Stimulated activated CD4-positive, alpha-beta T cell treated with anti-CD3 and anti-CD28 coated beads, Interleukin-1b, Interleukin-23, amount 100 ng/mL, for 48 hours (primary cell): Measurements from ENCODE around the gene PDE3A.
A peak's percentile ranks its signal among the peaks of the same experiment; 100 is the strongest.
"Not testable (repeated sequence)": the region's sequence is repeated elsewhere in the genome, so short reads cannot be mapped to it uniquely, and the experiment has no call there.

Experiments
- DNase-seq: peaks from one replicate; pipeline ENCODE4 v3.0.0-alpha.2; 2020

PDE3A gene

GRCh38 chr12:20368114-20368650, at the start of gene PDE3A:
PDE3A (plus strand) TSS chr12:20368537; CDS start chr12:20369285, 748 bp downstream.
- no peak for DNase-seq

GRCh38 chr12:20319366-20319765, 49.0 kb upstream of the PDE3A start:
- DNase-seq, result no peak

- no peak for DNase-seq
Measured at GRCh38 chr12:20320552-20320951, 47.8 kb upstream of the PDE3A start.

GRCh38 chr12:20330826-20331505, 37.4 kb upstream of the PDE3A start:
- DNase-seq, result not testable (repeated sequence)

- no peak for DNase-seq
Measured at GRCh38 chr12:20339060-20339459, 29.3 kb upstream of the PDE3A start.

GRCh38 chr12:20342111-20342510, 26.2 kb upstream of the PDE3A start:
- no peak for DNase-seq

GRCh38 chr12:20345866-20346265, 22.5 kb upstream of the PDE3A start:
- DNase-seq, result no peak

GRCh38 chr12:20350026-20350425, 18.3 kb upstream of the PDE3A start:
- DNase-seq, result no peak

- no peak for DNase-seq
Measured at GRCh38 chr12:20350495-20350894, 17.8 kb upstream of the PDE3A start.

GRCh38 chr12:20351406-20351805, 16.9 kb upstream of the PDE3A start:
- no peak for DNase-seq

- DNase-seq, result no peak
Measured at GRCh38 chr12:20356048-20356447, 12.3 kb upstream of the PDE3A start.

- no peak for DNase-seq
Measured at GRCh38 chr12:20360407-20360806, 7.9 kb upstream of the PDE3A start.

GRCh38 chr12:20361416-20361815, 6.9 kb upstream of the PDE3A start:
- DNase-seq, result no peak

GRCh38 chr12:20364501-20364900, 3.8 kb upstream of the PDE3A start:
- no peak for DNase-seq

- no peak for DNase-seq
Measured at GRCh38 chr12:20366776-20367409, 1.4 kb upstream of the PDE3A start.

GRCh38 chr12:20367583-20368113, 689 bp upstream of the PDE3A start:
- DNase-seq, result no peak

GRCh38 chr12:20368651-20369304, 441 bp downstream of the PDE3A start:
- no peak for DNase-seq

GRCh38 chr12:20369305-20370013, 1.1 kb downstream of the PDE3A start:
- DNase-seq, result peak; percentile 1

- no peak for DNase-seq
Measured at GRCh38 chr12:20370014-20370386, 1.7 kb downstream of the PDE3A start.

GRCh38 chr12:20370866-20371519, 2.7 kb downstream of the PDE3A start:
- no peak for DNase-seq

GRCh38 chr12:20372326-20373096, 4.2 kb downstream of the PDE3A start:
- no peak for DNase-seq

GRCh38 chr12:20374795-20375194, 6.5 kb downstream of the PDE3A start:
- no peak for DNase-seq
